Left ventricle myocardium inferior (tissue), 1 donor: Measurements from ENCODE around the gene NADK. TPM values are rescaled to one million over a fixed set of nuclear protein-coding genes. Genes with fewer than 3 reads are reported as not detected.

Source experiments
- DNase-seq: peaks from one replicate; pipeline ENCODE4 v3.0.0-alpha.2; 2020
- H3K27ac ChIP-seq: fragments of 200-600 bp; replicated peaks from 2 replicates; pipeline ENCODE4 v1.8.0; 2021
- H3K27me3 ChIP-seq: fragments of 200-600 bp; 2 replicates; pipeline ENCODE4 v1.8.0; 2021; ENCODE audit warnings: low read depth
- H3K36me3 ChIP-seq: fragments of 200-600 bp; 2 replicates; pipeline ENCODE4 v1.8.0; 2021
- H3K4me1 ChIP-seq: fragments of 200-600 bp; 2 replicates; pipeline ENCODE4 v1.8.0; 2021
- H3K4me3 ChIP-seq: fragments of 200-600 bp; 2 replicates; pipeline ENCODE4 v1.8.0; 2021; ENCODE audit warnings: mild to moderate bottlenecking, moderate library complexity
- H3K9me3 ChIP-seq: fragments of 200-600 bp; replicated peaks from 2 replicates; pipeline ENCODE4 v1.8.0; 2021
- intact Hi-C: fragments of 100-400 bp; cut with micrococcal nuclease; formaldehyde crosslinking; loops from one replicate; pipeline ENCODE4 v1.11.0; 2022
- total RNA-seq: library from RNA; stranded (reverse); fragmentation: NEBNext Ultra II Directional; extraction: Animal tissue kit (Norgen Biotek cat#: 25700); gene quantifications from one replicate; pipeline ENCODE4 v1.2.1, GENCODE V29; 2021
- TF ChIP-seq, protein P1 (sequence below): fragments of 200-600 bp; IDR thresholded peaks from 2 replicates; pipeline ENCODE4 v1.8.0; 2021; ENCODE audit warnings: antibody characterized with exemption, mild to moderate bottlenecking, borderline replicate concordance
- donor health status: DM: no; HTN: yes; CAD: no; lungs with severe emphysema.

The NADK gene
- total RNA-seq, 1 donor from 2014 or later = 25.3 TPM

GRCh38 chr1:1776672-1777582 lies 1.3 kb downstream of the NADK start:
- peak overlapping the region; percentile 98 for H3K4me3 ChIP-seq
- peaks cover 10% of the 10 kb centered on the region for H3K36me3 ChIP-seq
- H3K27ac ChIP-seq = peak overlapping the region; percentile 97
- H3K4me1 ChIP-seq = peaks cover 74% of the 10 kb centered on the region
- TF ChIP-seq, protein P1, sequence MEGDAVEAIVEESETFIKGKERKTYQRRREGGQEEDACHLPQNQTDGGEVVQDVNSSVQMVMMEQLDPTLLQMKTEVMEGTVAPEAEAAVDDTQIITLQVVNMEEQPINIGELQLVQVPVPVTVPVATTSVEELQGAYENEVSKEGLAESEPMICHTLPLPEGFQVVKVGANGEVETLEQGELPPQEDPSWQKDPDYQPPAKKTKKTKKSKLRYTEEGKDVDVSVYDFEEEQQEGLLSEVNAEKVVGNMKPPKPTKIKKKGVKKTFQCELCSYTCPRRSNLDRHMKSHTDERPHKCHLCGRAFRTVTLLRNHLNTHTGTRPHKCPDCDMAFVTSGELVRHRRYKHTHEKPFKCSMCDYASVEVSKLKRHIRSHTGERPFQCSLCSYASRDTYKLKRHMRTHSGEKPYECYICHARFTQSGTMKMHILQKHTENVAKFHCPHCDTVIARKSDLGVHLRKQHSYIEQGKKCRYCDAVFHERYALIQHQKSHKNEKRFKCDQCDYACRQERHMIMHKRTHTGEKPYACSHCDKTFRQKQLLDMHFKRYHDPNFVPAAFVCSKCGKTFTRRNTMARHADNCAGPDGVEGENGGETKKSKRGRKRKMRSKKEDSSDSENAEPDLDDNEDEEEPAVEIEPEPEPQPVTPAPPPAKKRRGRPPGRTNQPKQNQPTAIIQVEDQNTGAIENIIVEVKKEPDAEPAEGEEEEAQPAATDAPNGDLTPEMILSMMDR = no peak
- no peak for DNase-seq
- no peaks in the 10 kb centered on the region for H3K27me3 ChIP-seq
- H3K9me3 ChIP-seq = peaks cover under 1% of the 10 kb centered on the region
- intact Hi-C loops = no loop called here

- H3K27me3 ChIP-seq = no peaks in the 10 kb centered on the region
- H3K4me3 ChIP-seq = peak overlapping the region; percentile 98
- peaks cover 14% of the 10 kb centered on the region for H3K9me3 ChIP-seq
- H3K27ac ChIP-seq = peak overlapping the region; percentile 97
- H3K4me1 ChIP-seq = peaks cover 60% of the 10 kb centered on the region
- DNase-seq = no peak
- intact Hi-C loops = no loop called here
- H3K36me3 ChIP-seq = peaks cover 22% of the 10 kb centered on the region
- TF ChIP-seq, protein P1 = no peak
Measured at GRCh38 chr1:1775327-1776226, 2.7 kb downstream of the NADK start.

GRCh38 chr1:1773874-1774273 lies 4.4 kb downstream of the NADK start:
- Histone ChIP-seq H3K27ac (no peak overlapping the region), H3K4me1 (peaks cover 43% of the 10 kb centered on the region), H3K9me3 (peaks cover 26% of the 10 kb centered on the region), H3K36me3 (peaks cover 35% of the 10 kb centered on the region), H3K4me3 (no peak overlapping the region), H3K27me3 (no peaks in the 10 kb centered on the region)
- intact Hi-C loops = no loop called here
- DNase-seq = no peak
- TF ChIP-seq, protein P1 = no peak

DNA sequence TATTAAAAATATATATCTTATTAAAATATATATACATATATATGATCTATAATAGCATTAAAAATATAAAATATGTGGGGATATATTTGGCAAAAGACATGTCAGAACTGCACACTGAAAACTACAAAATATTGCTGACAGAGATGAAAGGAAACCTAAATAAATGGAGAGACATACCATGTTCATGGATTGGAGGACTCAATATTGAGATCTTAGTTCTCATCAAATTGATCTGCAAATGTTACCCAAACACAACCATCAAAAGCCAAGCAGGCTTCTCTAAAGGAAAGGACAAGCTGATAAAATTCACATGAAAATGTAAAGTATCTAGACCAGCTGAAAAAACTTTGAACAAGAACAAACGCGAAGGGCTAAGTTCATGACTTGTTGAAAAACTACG lies 7.2 kb downstream of the NADK start:
- no peak for DNase-seq
- Histone ChIP-seq H3K27ac (no peak overlapping the region), H3K4me1 (peaks cover 18% of the 10 kb centered on the region), H3K4me3 (no peak overlapping the region), H3K27me3 (no peaks in the 10 kb centered on the region), H3K9me3 (peaks cover 26% of the 10 kb centered on the region), H3K36me3 (peaks cover 44% of the 10 kb centered on the region)
- TF ChIP-seq, protein P1 = no peak
- intact Hi-C loops = no loop called here

GRCh38 chr1:1770102-1770501 lies 8.2 kb downstream of the NADK start:
- Histone ChIP-seq H3K9me3 (peaks cover 26% of the 10 kb centered on the region), H3K27me3 (no peaks in the 10 kb centered on the region), H3K27ac (no peak overlapping the region), H3K4me3 (no peak overlapping the region), H3K4me1 (peaks cover 8% of the 10 kb centered on the region), H3K36me3 (peaks cover 54% of the 10 kb centered on the region)
- no peak for DNase-seq
- TF ChIP-seq, protein P1 = no peak
- intact Hi-C loops = no loop called here
